T-helper 1 cell (primary cell): ENCODE data around the gene LRRC59.
A peak's percentile ranks its signal among the peaks of the same experiment; 100 is the strongest.

Experiments
- DNase-seq, 5 donors: peaks; one replicate each; pipeline ENCODE4 v3.0.0-alpha.2; 2012 to 2020

Gene LRRC59

DNA sequence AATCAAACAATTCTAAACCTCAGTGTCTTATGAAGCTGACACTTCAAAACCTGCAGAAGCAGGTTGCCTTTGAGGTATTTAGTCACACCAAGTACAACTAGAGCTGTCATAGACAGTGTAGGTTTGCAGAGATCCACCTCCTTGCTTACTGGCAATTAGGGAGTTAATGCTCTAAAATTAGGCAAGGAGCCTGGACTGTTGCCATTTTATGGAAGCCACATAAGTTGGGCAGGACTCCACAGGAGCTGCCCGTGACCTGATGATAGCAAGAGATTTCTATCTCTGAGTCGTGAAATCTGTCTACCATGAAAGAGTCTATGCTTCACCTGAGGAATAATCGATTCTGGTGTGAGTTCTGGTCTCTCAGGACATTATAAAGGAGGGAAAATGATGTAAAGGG is 15.4 kb downstream of the LRRC59 start:
- DNase-seq: no peak

GRCh38 chr17:50381260-50381815 is 16.0 kb downstream of the LRRC59 start:
- no peak for DNase-seq

DNA sequence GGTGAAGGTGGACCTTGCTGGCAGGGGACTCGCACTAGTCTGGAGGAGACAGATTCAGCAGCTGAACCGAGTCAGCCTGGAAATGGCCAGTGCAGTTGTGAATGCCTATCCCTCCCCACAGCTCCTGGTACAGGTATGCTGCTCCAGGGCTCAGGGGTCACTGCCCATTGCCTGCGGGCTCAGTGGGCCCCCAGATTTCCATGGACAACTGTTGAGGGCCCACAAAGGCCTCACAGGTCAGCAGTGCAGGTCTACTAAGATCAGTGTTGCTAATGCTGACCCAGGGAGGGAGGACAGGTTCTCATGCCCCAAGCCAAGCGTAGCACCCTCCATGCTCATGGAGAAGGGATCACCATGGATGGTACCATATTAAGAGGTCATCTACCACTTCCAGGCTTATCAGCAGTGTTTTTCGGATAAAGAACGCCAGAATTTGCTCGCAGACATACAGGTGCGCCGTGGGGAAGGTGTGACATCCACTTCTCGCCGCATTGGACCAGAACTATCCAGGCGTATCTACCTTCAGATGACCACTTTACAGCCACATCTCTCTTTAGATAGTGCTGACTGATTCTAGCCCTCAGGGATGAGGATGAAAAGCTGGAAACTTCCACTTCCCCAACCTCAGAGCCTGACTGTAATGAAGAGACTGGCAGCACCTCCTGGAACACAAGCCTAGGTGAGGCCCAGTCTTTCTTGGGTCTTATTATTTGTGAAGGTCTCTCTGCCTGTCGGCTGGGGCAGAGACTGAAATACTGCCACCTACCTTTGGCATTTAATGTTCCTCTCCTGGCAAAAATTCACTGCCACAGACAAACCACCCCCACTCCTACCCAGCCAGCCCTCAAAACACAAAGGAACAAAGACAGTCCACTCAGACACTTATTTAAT is 16.7 kb downstream of the LRRC59 start:
- DNase-seq: no peak

DNA sequence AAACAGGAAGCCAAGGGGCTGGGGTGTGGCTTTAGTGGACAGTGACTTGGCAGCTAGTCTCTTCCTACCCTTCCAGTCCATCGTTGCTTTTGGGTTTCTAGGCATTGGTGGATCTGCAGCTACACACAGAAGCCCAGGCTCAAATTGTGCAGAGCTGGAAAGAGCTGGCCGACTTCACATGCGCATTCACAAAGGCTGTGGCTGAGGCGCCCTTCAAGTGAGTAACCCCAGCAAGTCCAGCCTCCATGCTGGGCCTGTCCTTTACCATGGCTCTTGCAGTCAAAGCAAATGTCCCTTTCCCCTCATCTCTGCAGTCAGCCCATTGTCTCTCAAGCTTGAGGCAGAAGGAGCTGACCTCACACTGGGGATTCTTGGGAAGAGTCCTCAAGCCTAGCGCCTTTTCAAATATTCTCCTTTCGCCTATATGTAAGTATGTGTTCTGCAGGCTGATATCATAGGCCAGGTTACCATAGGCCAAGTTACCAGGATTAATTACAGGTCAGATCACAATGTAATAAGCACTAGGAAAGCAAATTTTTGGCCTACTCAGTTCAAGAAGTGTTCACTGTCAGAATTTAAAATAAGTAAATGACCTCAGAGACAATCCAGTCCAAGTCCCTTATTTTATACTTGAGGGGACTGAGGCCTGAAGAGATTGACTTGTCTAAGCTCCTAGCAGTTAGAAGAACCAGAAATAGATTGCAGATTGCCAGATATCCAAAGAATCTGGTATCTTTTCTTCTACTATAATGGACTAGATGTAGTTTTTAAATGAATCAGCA is 17.8 kb downstream of the LRRC59 start:
- no peak for DNase-seq

- no peak for DNase-seq
These were observed 21.3 kb downstream of the LRRC59 start for GRCh38 chr17:50375858-50376538.

DNA sequence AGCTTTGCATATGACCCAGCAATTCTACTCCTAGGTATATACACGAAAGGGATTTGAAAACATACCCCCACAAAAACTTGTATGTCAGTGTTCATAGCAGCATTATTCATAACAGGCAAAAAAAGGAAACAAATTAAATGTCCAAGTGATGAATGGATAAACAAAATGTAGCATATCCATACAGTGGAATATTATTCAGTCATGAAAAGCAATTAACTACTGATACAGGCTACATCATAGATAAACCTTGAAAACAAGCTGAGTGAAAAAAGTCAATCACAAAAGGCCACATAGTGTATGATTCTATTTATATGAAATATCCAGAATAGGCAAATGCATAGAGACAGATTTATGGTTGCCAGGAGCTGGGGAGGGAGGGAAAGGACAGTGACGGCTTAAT is 23.6 kb downstream of the LRRC59 start:
- no peak for DNase-seq

GRCh38 chr17:50372758-50373556 is 24.4 kb downstream of the LRRC59 start, which contains the start of the genes EME1 and MRPL27:
TSS of gene EME1 (plus strand) at chr17:50373229. CDS start at chr17:50375209, 1,980 bp downstream.
TSS of gene MRPL27 (minus strand) at chr17:50373184. CDS start at chr17:50373170, 14 bp downstream.
- peak; percentile 66 to 93 (median 75) for DNase-seq

DNA sequence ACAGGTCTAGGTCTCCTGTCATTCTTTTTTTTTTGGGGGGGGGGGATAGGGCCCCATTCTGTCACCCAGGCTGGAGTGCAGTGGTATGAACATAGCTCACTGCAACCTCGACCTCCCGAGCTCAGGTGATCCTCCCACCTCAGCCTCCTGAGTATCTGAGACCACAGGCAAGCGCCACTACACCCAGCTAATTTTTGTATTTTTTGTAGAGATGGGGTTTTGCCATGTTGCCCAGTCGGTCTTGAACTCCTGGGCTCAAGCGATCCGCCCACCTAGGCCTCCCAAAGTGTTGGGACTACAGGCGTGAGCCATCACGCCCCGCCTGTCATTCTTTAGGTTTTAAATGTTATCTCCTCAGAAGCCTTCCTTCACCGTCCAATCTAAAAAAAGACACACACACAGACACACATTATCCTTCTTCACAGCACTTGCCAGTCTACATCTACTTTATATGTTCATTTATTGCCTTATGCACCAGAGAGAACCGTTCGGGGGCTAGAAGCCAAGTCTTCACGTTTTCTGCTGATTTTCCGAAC is 25.0 kb downstream of the LRRC59 start:
- no peak for DNase-seq

DNA sequence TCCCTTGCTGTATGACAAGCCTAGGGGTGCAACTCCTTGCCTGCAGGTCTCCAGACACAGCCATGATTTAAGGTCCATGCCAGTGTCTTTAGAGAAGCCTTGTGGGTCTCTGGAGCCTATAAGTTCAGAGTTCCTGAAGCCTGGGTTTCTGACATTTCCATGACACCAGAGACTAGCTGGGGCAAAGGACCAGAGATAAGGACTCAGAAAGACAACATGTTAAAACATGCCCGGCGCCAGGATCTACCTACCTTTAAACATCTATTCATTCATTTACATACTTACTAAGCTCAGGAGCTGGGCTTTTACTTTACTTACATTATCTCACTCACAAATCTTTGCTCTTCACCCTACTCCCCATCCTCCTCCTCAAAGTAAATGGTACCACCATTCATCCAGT is 25.8 kb downstream of the LRRC59 start:
- DNase-seq: no peak

DNA sequence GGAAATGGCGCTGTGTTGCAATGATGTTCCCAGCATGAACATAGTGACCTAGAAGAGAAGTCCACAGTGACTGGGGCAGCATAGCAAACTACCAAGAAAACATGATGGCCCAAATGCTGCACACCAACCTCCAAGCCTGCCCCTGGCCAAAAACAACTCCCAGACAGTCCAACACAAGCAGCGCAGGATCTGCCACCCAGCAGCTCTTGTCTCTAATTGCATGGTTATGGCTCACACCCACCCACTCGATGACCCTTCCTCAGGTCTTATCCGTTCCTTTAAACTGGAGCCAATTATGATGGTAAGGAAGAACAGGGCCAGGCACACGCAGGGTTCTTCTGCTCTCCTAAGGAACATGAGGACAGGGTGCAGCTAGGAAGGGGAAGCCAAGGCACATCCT is 27.3 kb downstream of the LRRC59 start:
- no peak for DNase-seq

DNA sequence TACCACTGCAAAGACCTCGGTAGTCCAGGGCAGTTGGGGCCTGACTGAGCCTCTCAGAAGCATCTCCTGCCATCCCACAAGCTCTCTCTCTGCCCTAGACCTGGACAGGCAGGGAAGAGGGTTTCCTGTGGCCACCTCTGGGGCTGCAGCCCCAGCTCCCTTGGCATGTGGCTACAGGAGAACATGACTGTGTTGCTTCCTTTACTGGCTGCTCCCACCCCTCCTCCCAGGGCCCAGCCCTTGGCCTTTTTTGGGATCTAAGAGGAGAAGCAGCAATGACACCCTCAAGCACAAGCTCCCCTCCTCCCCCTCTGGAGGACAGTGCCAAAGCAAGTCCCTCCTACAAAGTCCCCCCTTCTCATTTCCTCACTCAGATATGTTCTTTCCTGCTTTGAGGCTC is 29.9 kb downstream of the LRRC59 start:
- no peak for DNase-seq

GRCh38 chr17:50365649-50366393 is 31.5 kb downstream of the LRRC59 start:
- no peak for DNase-seq

GRCh38 chr17:50365165-50365564 is 32.2 kb downstream of the LRRC59 start:
- DNase-seq: no peak

DNA sequence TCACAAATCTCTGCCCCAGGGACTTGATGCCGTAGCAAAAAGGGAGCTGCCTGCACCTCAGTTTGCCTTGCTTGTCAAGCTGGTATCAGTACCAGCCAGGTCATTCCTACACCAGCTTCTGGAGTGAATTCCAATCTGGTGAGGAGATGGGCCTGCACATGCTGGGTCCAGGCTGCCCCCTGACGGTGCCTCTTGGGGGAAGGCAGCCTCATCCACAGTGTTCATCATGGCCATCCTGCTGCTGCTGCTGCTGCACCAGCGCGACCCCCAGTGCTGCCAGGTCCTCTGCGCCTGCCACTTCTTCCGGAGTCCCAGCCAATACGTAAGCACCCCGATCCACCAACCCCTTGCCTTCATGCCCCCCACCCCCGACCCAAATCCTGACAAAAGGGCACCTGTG is 32.6 kb downstream of the LRRC59 start:
- no peak for DNase-seq

DNA sequence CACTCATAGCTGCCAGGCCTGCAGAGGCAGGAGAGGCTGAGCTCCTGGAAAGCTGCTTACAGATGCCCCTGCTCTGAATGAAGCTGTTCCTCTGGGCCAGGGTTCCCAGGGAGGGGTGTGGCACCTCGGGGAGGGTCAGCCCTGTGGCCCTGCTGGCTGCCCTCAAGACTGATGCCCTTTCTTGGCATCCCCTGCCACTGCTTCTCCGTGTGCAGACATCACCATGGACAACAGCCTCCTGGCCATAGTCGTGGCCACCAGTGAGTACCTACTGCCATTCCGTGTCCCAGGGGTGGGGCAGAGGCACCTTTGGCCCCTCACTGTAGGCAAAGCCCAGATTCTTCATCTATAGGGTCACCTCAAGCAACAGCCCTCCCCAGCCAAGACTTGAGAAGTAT is 33.3 kb downstream of the LRRC59 start:
- no peak for DNase-seq

- no peak for DNase-seq
These were observed 33.9 kb downstream of the LRRC59 start for GRCh38 chr17:50363217-50364060.

- no peak for DNase-seq
These were observed 34.7 kb downstream of the LRRC59 start for GRCh38 chr17:50362661-50363060.

DNA sequence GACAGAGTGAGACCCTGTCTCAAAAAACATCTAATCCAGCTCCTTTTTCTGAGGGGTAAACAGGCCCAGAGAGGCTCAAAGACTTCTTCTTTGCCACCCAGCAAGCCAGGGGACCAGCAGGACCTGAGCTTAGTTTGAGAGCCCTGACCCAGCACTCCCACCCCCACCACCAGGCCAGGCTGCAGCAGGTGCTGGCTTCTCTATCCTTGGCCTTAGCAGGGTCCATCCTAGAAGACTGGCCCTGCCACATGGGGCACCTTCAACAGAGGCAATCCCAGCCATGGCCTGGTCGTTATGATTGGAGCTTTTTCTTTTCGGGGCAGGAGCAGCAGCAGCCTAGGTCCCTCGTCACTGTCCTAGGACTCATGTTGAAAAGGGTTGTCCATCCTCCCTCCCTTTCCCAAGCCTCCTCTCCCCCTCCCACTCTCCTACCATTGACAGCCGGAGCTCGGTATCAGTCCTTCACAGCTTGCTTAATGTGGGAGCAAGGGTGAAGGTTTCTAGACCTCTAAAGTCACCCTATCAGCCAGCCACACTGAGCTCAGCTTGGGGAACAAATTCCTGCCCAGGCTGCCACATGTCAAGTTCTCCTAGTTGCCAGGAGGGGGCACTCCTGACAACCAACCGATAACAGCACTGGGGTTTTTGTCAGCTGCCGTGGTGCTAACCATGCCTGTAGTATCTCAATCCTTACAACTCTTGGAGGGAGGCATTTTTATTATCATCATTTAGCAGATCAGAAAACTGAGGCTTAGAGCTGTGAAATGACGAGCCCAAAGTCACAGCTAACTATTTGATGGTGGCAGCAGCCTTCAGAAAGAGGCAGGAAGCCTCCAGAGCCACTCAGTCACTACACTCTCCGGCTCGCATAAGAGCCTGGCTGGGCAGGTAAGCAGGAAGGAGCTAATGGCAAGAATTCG is 35.5 kb downstream of the LRRC59 start:
- peak in 4 of 5 donors; percentile 33 to 65 (median 46) for DNase-seq
